ENCODE results near the gene OR2J1. TPM values are rescaled to one million over a fixed set of nuclear protein-coding genes. Genes with fewer than 3 reads are reported as not detected.

The OR2J1 gene
- total RNA-seq, 1 donor from 2014 or later, result not detected

Other genes starting within 250 kb of the OR2J1 start
- gene TRIM27, start 175.5 kb upstream of the OR2J1 start, total RNA-seq, result 61.5 and 65.9 TPM in 2 replicates
- 0.66 and 0.77 TPM in 2 replicates for gene ZNF311, start 94.2 kb upstream of the OR2J1 start, total RNA-seq
- gene OR2W1, start 54.3 kb upstream of the OR2J1 start, total RNA-seq, result not detected in 2 replicates
- not detected in 2 replicates for gene OR2B3, start 12.2 kb upstream of the OR2J1 start, total RNA-seq
- not detected in 2 replicates for gene OR2J3, start 8.6 kb downstream of the OR2J1 start, total RNA-seq
- gene OR2J2, start 71.4 kb downstream of the OR2J1 start, total RNA-seq, result not detected in 2 replicates
- gene OR14J1, start 202.2 kb downstream of the OR2J1 start, total RNA-seq, result not detected in 2 replicates